ENCODE measurements around the gene TBPL2. TPM values are rescaled to one million over a fixed set of nuclear protein-coding genes. Genes with fewer than 3 reads are reported as not detected.
"Not testable (repeated sequence)": the region's sequence is repeated elsewhere in the genome, so short reads cannot be mapped to it uniquely, and the experiment has no call there.

TBPL2 gene
- total RNA-seq, result not detected

DNA sequence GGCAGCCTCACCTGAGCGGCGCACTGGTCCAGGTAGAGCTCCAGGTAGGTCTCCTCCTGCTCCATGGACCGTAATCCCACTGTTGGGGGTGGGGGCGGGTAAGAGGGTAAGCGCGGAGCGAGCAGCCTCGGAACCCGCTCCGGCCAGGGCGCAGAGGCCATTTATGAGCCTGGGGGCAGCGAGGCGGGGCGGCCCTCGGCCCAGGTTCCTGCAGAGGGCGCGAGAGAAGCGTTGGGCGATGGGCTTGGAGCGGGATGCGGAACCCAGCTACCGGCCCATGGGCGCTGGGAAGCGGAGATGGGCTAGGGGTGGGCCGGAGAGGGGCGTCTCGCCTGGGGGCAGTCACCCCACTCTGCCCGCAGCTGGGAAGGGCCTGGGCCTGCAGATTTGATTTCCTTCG lies at the start of gene TBPL2:
Gene TBPL2, minus strand, starts transcription at position 232 of the 400 bp plus-strand sequence. Its CDS starts 167 bp downstream, at position 65.
- POLR2A ChIA-PET, result no interaction called here
- no peak for DNase-seq
- no peaks in the 10 kb centered on the region for H3K36me3 Mint-ChIP-seq (ENCODE audit: low read depth)
- CTCF ChIA-PET, result interaction anchor here (1.3 kb wide), 1 partner anchor 228 kb away, joined by 3 read pairs; no protein-coding TSS in a partner anchor
- H3K27me3 Mint-ChIP-seq, result no peaks in the 10 kb centered on the region
- no peaks in the 10 kb centered on the region for H3K4me1 Mint-ChIP-seq
- H3K4me3 Mint-ChIP-seq, result no peak within 1 kb of the TSS
- no peak within 1 kb of the TSS for H3K27ac Mint-ChIP-seq
- no peaks in the 10 kb centered on the region for H3K9me3 Mint-ChIP-seq

DNA sequence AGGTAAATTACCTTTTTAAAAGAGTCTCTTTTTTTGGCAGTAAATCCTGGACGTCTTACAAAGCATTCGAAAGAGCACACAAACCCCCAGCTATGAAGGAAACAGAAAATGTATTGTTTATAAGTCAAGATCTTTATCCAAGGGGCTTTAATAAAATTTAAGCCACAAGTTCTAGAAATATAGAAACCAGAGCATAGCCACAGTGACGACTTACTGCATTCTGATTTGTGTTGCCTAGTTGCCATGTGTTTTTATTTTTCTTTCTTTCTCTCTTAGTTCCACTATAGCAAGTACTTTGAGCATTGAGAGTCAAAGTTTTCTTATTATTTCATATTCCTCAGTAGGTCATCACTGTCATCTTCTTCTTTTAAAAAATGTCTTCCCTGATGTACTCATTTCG lies 47.8 kb upstream of the TBPL2 start:
- peaks cover 2% of the 10 kb centered on the region for H3K36me3 Mint-ChIP-seq (ENCODE audit: low read depth)
- H3K27me3 Mint-ChIP-seq, result peaks cover 3% of the 10 kb centered on the region
- H3K4me1 Mint-ChIP-seq, result no peaks in the 10 kb centered on the region
- POLR2A ChIA-PET, result no interaction called here
- no peak overlapping the region for H3K4me3 Mint-ChIP-seq
- no peak overlapping the region for H3K27ac Mint-ChIP-seq
- no peaks in the 10 kb centered on the region for H3K9me3 Mint-ChIP-seq
- no peak for DNase-seq
- CTCF ChIA-PET, result no interaction called here

DNA sequence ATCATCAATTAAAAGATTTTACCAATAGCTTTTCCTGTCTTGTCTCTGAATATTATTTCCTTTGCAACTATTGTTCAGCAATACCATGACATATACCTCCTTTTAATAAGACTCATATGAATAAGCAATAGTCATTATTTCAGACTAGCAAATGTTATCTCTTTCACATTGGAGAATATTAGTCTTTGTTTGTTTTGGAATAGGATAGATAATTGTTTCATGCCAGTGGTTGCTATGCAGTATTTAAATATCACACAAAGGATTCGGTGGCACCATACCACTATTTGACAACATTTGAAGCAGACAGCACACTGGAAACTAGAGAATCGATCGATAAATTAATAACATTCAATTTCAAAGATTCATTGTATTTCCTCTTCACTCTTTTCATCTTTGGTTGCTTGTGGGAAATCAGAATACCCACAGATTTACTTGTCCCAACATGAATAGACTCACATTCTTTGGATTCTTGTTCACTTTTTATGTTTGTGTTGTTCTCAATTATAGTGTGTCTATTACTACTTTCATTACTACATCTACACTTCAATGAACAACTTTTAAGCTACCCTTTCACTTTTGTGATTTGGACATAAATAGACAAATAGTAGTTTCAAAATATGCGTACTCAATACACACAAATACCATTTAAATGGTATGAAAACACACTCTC lies 42.7 kb upstream of the TBPL2 start:
- ChIA-PET POLR2A (no interaction called here), CTCF (no interaction called here)
- no peak overlapping the region for H3K27ac Mint-ChIP-seq
- no peak overlapping the region for H3K4me3 Mint-ChIP-seq
- no peak for DNase-seq
- no peaks in the 10 kb centered on the region for H3K4me1 Mint-ChIP-seq
- peaks cover 2% of the 10 kb centered on the region for H3K27me3 Mint-ChIP-seq
- H3K9me3 Mint-ChIP-seq, result no peaks in the 10 kb centered on the region
- H3K36me3 Mint-ChIP-seq (ENCODE audit: low read depth), result no peaks in the 10 kb centered on the region

DNA sequence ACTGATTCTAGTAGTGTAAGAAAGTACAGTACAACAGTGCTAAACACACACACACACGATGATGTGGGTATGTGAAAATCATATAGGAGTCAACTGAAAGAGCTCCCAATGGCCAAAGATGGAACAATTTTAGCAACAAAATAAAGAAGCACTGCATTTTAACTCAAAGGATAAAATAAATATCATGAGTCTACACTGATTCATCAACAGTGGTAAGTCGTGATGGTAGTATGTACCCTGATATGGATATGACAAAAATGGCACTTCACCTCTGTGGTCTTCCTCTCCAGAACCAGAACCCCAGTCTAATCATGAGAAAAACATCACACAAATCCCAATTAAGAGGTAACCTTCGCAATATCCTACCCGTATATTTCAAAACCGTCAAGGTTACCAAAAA lies 41.4 kb upstream of the TBPL2 start:
- DNase-seq, result no peak
- POLR2A ChIA-PET, result no interaction called here
- CTCF ChIA-PET, result no interaction called here
- H3K9me3 Mint-ChIP-seq, result no peaks in the 10 kb centered on the region
- no peak overlapping the region for H3K4me3 Mint-ChIP-seq
- no peaks in the 10 kb centered on the region for H3K36me3 Mint-ChIP-seq (ENCODE audit: low read depth)
- H3K4me1 Mint-ChIP-seq, result no peaks in the 10 kb centered on the region
- no peaks in the 10 kb centered on the region for H3K27me3 Mint-ChIP-seq
- no peak overlapping the region for H3K27ac Mint-ChIP-seq

DNA sequence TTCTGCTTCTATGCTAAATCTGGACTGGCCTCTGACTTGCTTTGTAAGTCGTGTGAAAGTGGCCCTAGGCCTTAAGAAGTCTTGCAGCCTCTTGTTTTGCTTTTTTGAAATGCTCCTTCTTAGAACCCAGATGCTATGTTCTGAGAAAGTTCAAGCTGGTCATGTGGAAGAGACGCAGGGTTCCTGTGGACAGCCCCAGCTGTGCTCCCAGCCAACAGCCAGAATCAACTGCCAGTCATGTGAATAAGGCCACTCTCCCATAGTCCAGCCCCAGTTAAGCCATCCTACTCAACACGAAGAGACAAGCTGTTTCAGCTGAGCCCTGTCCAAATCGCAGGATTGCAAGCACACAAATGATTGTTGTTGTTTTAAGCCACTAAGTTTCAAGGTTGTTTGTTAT lies 37.3 kb upstream of the TBPL2 start:
- ChIA-PET CTCF (no interaction called here), POLR2A (no interaction called here)
- Mint-ChIP-seq H3K27ac (no peak overlapping the region), H3K9me3 (no peaks in the 10 kb centered on the region), H3K4me3 (no peak overlapping the region), H3K4me1 (no peaks in the 10 kb centered on the region), H3K36me3 (ENCODE audit: low read depth) (no peaks in the 10 kb centered on the region), H3K27me3 (no peaks in the 10 kb centered on the region)
- no peak for DNase-seq

DNA sequence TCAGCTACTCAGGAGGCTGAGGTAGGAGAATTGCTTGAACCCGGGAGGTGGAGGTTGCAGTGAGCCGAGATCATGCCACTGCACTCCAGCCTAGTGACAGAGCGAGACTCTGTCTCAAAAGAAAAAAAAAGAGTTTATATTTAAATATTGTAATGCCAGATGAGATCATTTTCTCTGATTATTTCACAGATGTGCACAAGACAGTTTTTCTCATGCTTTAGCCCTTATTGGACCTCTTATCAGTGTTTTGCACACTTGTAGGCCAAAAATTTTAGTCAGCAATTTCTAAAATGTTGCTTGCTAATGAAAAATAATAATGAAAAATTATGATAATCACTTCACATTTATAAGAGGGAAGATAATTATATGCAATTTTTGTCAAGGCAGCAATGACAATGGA lies 36.0 kb upstream of the TBPL2 start:
- H3K4me3 Mint-ChIP-seq; H3K4me1 Mint-ChIP-seq; H3K27me3 Mint-ChIP-seq; H3K9me3 Mint-ChIP-seq; DNase-seq; POLR2A ChIA-PET; H3K36me3 Mint-ChIP-seq (ENCODE audit: low read depth); H3K27ac Mint-ChIP-seq: not testable (repeated sequence)
- CTCF ChIA-PET, result interaction anchor here (0.6 to 1.7 kb wide), 2 partner anchors 30 to 484 kb away, joined by 3 to 7 read pairs; no protein-coding TSS in a partner anchor

DNA sequence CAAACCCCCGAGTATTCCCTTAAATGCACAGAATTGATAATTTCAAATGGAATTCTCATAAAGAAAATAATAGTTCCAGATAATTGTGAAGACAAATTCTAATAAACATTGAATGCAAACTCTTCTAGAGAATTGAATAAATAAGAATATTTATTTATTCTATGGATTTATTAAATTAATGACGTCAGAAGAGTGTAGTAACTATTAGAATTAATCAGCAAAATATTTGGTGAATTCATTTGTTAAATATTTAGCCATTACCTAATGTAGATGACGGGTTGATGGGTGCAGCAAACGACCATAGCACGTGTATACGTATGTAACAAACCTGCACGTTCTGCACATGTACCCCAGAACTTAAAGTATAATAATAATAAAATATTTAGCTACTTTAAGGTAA lies 33.4 kb upstream of the TBPL2 start:
- ChIA-PET CTCF (no interaction called here), POLR2A (no interaction called here)
- Mint-ChIP-seq H3K27me3 (no peaks in the 10 kb centered on the region), H3K27ac (no peak overlapping the region), H3K9me3 (no peaks in the 10 kb centered on the region), H3K4me1 (no peaks in the 10 kb centered on the region), H3K4me3 (no peak overlapping the region), H3K36me3 (ENCODE audit: low read depth) (no peaks in the 10 kb centered on the region)
- no peak for DNase-seq

DNA sequence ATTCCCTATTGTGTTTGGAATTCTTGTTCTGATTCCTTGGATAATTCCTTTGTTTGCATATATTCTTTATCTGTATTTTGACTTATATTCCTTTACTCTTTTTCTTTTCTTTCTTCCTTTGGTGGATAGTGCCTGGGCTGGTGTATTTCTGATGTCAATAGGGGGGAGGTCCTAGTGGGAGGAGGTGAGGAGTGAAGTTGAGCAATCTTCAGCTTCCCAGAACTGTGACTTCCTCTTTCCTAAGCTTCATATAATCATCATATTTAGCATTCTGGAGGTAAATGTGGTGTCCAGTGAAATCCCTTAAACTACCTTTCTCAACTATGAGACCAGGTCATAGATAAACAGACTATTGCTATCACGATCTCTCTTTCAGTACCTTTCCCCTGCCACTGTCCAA lies 29.6 kb upstream of the TBPL2 start:
- Mint-ChIP-seq H3K9me3 (no peaks in the 10 kb centered on the region), H3K4me1 (no peaks in the 10 kb centered on the region), H3K4me3 (no peak overlapping the region), H3K36me3 (ENCODE audit: low read depth) (no peaks in the 10 kb centered on the region), H3K27ac (no peak overlapping the region), H3K27me3 (peaks cover 2% of the 10 kb centered on the region)
- CTCF ChIA-PET, result no interaction called here
- no peak for DNase-seq
- POLR2A ChIA-PET, result no interaction called here

DNA sequence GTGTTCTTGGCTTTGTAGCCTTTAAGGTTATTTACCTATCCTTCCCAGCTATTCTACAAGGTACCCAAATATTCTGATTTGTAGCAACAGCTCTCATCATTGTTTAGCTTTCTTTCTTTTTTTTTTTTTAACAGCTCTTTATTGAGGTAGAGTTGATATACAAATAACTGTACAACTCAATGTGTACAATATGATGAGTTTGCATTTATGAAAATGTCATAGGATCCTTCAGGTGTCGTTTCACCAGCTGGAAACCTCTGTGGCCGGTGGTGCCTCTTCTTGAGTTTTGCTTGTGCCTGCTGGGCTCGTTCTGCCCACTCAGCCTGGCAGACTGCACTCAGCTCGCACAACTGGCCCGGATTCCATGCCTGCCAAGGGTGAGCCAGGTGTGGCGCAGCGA lies 26.9 kb upstream of the TBPL2 start:
- no peak for DNase-seq

DNA sequence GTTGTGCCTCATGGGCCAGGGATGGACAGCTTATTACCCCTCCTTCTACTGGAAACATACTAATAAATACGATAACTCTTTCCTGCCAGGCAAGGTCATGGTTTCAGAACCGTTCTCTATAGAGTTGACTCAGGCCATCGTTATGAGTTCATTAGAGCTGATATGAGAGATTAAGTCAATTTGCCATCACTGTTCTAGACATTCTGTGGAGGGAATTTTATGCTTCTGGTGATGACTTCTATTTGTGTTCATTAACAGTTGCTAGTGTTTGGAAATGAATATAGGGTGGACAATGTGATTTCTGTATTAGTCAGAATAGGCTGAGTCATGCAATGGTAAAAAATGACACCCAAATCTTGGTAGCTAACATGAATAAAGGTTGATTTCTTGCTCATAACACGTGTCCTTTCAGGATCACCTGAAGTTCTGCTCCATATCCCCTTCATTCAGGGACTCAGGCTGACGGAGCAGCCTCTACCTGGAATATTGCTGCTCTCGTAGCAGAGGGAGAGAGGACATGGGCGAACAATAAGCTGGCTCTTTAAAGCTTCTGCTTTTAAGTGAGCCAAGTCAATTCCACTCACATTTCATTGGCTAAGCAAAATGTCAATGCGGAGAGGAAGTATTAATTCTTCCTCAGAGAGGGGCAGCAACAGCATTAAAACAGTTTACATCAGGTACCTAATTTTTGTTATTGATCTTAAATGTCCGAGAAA lies 18.5 kb upstream of the TBPL2 start:
- peaks cover 9% of the 10 kb centered on the region for H3K27me3 Mint-ChIP-seq
- H3K27ac Mint-ChIP-seq, result no peak overlapping the region
- no peaks in the 10 kb centered on the region for H3K9me3 Mint-ChIP-seq
- no peak overlapping the region for H3K4me3 Mint-ChIP-seq
- POLR2A ChIA-PET, result no interaction called here
- H3K36me3 Mint-ChIP-seq (ENCODE audit: low read depth), result no peaks in the 10 kb centered on the region
- H3K4me1 Mint-ChIP-seq, result peaks cover 21% of the 10 kb centered on the region
- DNase-seq, result no peak
- CTCF ChIA-PET, result interaction anchor here (1.0 to 1.2 kb wide), 3 partner anchors 9 to 15 kb away, joined by 3 to 5 read pairs (median 3); no protein-coding TSS in a partner anchor

More for the DNA sequence above, 26.9 kb upstream of the TBPL2 start:
- H3K36me3 Mint-ChIP-seq (ENCODE audit: low read depth), result no peaks in the 10 kb centered on the region
- H3K27ac Mint-ChIP-seq, result no peak overlapping the region
- ChIA-PET CTCF (no interaction called here), POLR2A (no interaction called here)
- peaks cover 4% of the 10 kb centered on the region for H3K27me3 Mint-ChIP-seq
- H3K9me3 Mint-ChIP-seq, result no peaks in the 10 kb centered on the region
- no peak overlapping the region for H3K4me3 Mint-ChIP-seq
- peaks cover 7% of the 10 kb centered on the region for H3K4me1 Mint-ChIP-seq

DNA sequence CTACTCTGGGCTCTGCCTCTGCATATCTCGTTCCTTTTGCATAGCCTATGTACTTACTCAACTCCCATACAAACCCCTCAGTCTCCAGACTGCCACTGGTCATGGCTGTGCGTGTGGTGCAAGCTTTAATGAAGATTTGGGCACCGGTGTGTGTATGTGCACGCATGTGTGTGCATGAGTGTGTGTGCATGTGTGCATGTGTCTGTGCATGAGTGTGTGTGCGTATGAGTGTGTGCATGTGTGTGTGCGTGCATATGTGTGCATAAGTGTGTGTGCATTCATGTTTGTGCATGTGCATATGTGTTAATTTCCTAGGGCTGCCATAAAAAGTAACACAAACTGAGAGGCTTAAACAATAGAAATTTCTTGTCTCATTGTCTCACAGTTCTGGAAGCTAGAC lies 17.1 kb upstream of the TBPL2 start:
- H3K36me3 Mint-ChIP-seq (ENCODE audit: low read depth), result no peaks in the 10 kb centered on the region
- CTCF ChIA-PET, result interaction anchor here (1.2 kb wide), 1 partner anchor 11 kb away, joined by 4 read pairs; no protein-coding TSS in a partner anchor
- no peaks in the 10 kb centered on the region for H3K9me3 Mint-ChIP-seq
- H3K27me3 Mint-ChIP-seq, result peaks cover 8% of the 10 kb centered on the region
- H3K4me3 Mint-ChIP-seq, result no peak overlapping the region
- no peak for DNase-seq
- POLR2A ChIA-PET, result no interaction called here
- no peak overlapping the region for H3K27ac Mint-ChIP-seq
- H3K4me1 Mint-ChIP-seq, result peaks cover 14% of the 10 kb centered on the region

DNA sequence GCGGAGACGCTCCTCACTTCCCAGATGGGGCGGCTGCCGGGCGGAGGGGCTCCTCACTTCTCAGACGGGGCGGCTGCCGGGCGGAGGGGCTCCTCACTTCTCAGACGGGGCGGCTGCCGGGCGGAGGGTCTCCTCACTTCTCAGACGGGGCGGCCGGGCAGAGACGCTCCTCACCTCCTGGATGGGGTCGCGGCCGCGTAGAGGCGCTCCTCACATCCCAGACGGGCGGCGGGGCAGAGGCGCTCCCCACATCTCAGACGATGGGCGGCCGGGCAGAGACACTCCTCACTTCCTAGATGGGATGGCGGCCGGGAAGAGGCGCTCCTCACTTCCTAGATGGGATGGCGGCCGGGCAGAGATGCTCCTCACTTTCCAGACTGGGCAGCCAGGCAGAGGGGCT lies 16.0 kb upstream of the TBPL2 start:
- CTCF ChIA-PET, H3K27ac Mint-ChIP-seq: not testable (repeated sequence)

DNA sequence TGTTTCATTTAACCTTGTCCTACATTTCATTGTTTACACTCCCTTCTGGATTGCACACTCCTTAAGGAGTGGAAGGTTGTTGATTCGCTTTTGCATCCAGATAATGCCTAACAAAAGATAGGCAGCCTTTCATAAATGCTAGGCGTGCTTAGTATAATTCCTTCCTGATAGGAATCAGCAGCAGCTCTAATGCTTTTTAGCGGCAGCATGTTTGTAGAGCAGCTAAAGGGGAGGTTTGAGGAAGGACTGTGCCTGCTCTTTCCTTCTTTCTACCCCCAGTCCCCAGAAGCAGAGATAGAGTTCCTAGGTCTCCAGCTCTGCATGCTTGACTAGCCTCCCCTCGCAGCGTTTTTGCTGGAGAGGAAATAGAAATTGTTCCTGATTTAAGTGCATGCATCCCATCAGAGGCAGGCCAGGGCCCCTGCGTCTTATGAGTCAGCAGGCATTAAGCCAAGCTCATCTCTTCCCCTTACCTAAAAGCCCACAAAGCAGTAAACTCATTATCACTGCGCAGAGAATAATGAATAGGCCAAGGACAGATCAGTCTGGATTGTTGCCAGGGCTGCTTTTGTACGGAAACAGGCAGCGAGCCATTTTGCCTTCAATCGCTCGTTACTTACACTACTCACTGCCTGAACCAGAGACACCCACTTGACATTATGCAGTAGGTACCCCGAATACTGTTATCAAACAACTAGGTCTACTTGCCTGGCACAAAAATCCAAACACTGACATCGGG lies 14.0 kb upstream of the TBPL2 start:
- no peak overlapping the region for H3K4me3 Mint-ChIP-seq
- ChIA-PET CTCF (no interaction called here), POLR2A (no interaction called here)
- no peaks in the 10 kb centered on the region for H3K36me3 Mint-ChIP-seq (ENCODE audit: low read depth)
- H3K9me3 Mint-ChIP-seq, result no peaks in the 10 kb centered on the region
- DNase-seq, result no peak
- peaks cover 14% of the 10 kb centered on the region for H3K4me1 Mint-ChIP-seq
- no peak overlapping the region for H3K27ac Mint-ChIP-seq
- H3K27me3 Mint-ChIP-seq, result peaks cover 3% of the 10 kb centered on the region

More for the DNA sequence above, 16.0 kb upstream of the TBPL2 start:
- H3K36me3 Mint-ChIP-seq (ENCODE audit: low read depth); POLR2A ChIA-PET; H3K27me3 Mint-ChIP-seq; DNase-seq; H3K4me3 Mint-ChIP-seq; H3K9me3 Mint-ChIP-seq: not testable (repeated sequence)
- peaks cover 14% of the 10 kb centered on the region for H3K4me1 Mint-ChIP-seq

Measured in activated CD4-positive, alpha-beta memory T cell treated with anti-CD3 and anti-CD28 coated beads, Interleukin-2, amount 10 ng/mL, durations not matched to agents 7 days and 5 days (primary cell).